ENCODE measurements around the gene GABRB2. TPM values are rescaled to one million over a fixed set of nuclear protein-coding genes. Genes with fewer than 3 reads are reported as not detected.

The GABRB2 gene
- total RNA-seq, 1 donor from 2014 or later: 0.21 TPM

- H3K27ac Mint-ChIP-seq (ENCODE audit: unreplicated experiment): no peak overlapping the region
- no peak for DNase-seq (ENCODE audit: low read depth, low spot score)
- H3K27me3 Mint-ChIP-seq (ENCODE audit: low read depth): no peaks in the 10 kb centered on the region
- TF ChIP-seq CTCF (conservative IDR thresholded peaks at IDR 0.05): no peak
- no peaks in the 10 kb centered on the region for H3K9me3 Mint-ChIP-seq
- no peaks in the 10 kb centered on the region for H3K36me3 Mint-ChIP-seq (ENCODE audit: low read depth)
- no peak overlapping the region for H3K4me3 Mint-ChIP-seq
- no peaks in the 10 kb centered on the region for H3K4me1 Mint-ChIP-seq
Observed at GRCh38 chr5:161403996-161404395, 142.5 kb downstream of the GABRB2 start.

- no peak for DNase-seq (ENCODE audit: low read depth, low spot score)
- Mint-ChIP-seq H3K4me3 (no peak overlapping the region), H3K36me3 (ENCODE audit: low read depth) (no peaks in the 10 kb centered on the region), H3K4me1 (no peaks in the 10 kb centered on the region), H3K27me3 (ENCODE audit: low read depth) (no peaks in the 10 kb centered on the region), H3K27ac (ENCODE audit: unreplicated experiment) (no peak overlapping the region), H3K9me3 (no peaks in the 10 kb centered on the region)
- TF ChIP-seq CTCF (conservative IDR thresholded peaks at IDR 0.05): no peak
Observed at GRCh38 chr5:161403121-161403520, 143.4 kb downstream of the GABRB2 start.

- no peak for DNase-seq (ENCODE audit: low read depth, low spot score)
- TF ChIP-seq CTCF (conservative IDR thresholded peaks at IDR 0.05): no peak
- Mint-ChIP-seq H3K27ac (ENCODE audit: unreplicated experiment) (no peak overlapping the region), H3K27me3 (ENCODE audit: low read depth) (no peaks in the 10 kb centered on the region), H3K9me3 (no peaks in the 10 kb centered on the region), H3K4me1 (no peaks in the 10 kb centered on the region), H3K4me3 (no peak overlapping the region), H3K36me3 (ENCODE audit: low read depth) (no peaks in the 10 kb centered on the region)
Observed at GRCh38 chr5:161400583-161400982, 145.9 kb downstream of the GABRB2 start.

- no peaks in the 10 kb centered on the region for H3K4me1 Mint-ChIP-seq
- no peak overlapping the region for H3K4me3 Mint-ChIP-seq
- H3K27me3 Mint-ChIP-seq (ENCODE audit: low read depth): no peaks in the 10 kb centered on the region
- DNase-seq (ENCODE audit: low read depth, low spot score): no peak
- H3K9me3 Mint-ChIP-seq: no peaks in the 10 kb centered on the region
- TF ChIP-seq CTCF (conservative IDR thresholded peaks at IDR 0.05): no peak
- H3K27ac Mint-ChIP-seq (ENCODE audit: unreplicated experiment): no peak overlapping the region
- H3K36me3 Mint-ChIP-seq (ENCODE audit: low read depth): no peaks in the 10 kb centered on the region
Observed at GRCh38 chr5:161399996-161400562, 146.4 kb downstream of the GABRB2 start.

DNA sequence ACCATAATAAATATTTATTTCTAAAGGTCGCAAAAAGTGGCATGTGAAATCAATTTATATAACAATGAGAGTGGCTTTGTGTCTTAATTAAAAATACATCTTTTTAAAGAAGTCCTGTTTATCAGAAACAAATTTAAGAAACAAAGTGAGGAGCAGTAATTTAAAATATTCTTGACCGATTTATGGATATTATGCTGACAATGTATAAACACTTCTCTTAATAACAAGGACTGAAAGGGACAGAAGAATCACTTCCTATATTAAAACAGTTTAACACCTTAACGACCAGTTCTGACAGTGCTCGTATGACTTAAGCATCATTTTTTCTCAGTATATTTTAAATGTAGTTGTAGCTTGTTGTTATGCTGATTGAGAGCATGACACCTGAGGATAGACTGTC lies 149.1 kb downstream of the GABRB2 start:
- H3K36me3 Mint-ChIP-seq (ENCODE audit: low read depth): no peaks in the 10 kb centered on the region

More for the DNA sequence above, 149.1 kb downstream of the GABRB2 start:
- Mint-ChIP-seq H3K4me3 (no peak overlapping the region), H3K9me3 (no peaks in the 10 kb centered on the region), H3K27me3 (ENCODE audit: low read depth) (no peaks in the 10 kb centered on the region), H3K4me1 (no peaks in the 10 kb centered on the region), H3K27ac (ENCODE audit: unreplicated experiment) (no peak overlapping the region)
- no peak for TF ChIP-seq CTCF (conservative IDR thresholded peaks at IDR 0.05)
- DNase-seq (ENCODE audit: low read depth, low spot score): no peak
